MG63 (cell line): ENCODE data around the gene ALDH1L1. TPM values are rescaled to one million over a fixed set of nuclear protein-coding genes. Genes with fewer than 3 reads are reported as not detected.

Experiments
- DNase-seq: peaks from one replicate; pipeline ENCODE4 v3.0.0-alpha.2; 2020
- H3K27me3 ChIP-seq: fragments of 250-450 bp; sonication (Bioruptor Pico); 2 replicates; pipeline ENCODE4 v1.5.1; 2020; ENCODE audit warnings: mild to moderate bottlenecking, moderate library complexity
- H3K36me3 ChIP-seq: fragments of 250-450 bp; sonication (Bioruptor Pico); 2 replicates; pipeline ENCODE4 v1.5.1; 2020; ENCODE audit warnings: mild to moderate bottlenecking, moderate library complexity
- H3K4me3 ChIP-seq: fragments of 250-450 bp; sonication (Bioruptor Pico); 2 replicates; pipeline ENCODE4 v1.5.1; 2020; ENCODE audit warnings: mild to moderate bottlenecking, moderate library complexity
- H3K9me3 ChIP-seq: fragments of 250-450 bp; sonication (Bioruptor Pico); 2 replicates; pipeline ENCODE4 v1.5.1; 2020; ENCODE audit warnings: mild to moderate bottlenecking, moderate library complexity
- total RNA-seq: library from RNA; depleted of rRNA; stranded (reverse); fragments of >200 nt; shearing (Covaris generic); gene quantifications from 2 replicates; pipeline ENCODE4 v1.2.3, GENCODE V29; 2014; ENCODE audit warnings: low replicate concordance

ALDH1L1 gene
- total RNA-seq, 1 experiment from 2014 or later, result not detected

DNA sequence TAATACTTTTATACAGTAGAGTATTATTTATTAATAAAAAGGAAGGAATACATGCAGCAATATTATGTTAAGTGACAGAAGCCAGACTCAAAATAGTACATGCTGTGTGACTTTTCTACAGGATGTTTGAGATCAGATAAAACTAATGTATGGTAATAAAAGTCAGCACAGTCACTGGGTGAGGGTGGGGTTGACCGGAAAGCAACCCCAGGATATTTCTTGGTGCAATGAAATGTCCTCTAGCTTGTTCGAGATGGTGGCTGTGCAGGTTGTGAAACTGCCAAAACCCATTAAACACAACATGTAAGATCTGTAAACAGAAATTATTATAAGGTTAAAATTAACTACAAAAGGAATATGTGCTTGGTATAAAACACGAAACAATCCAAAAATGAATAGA lies 20.8 kb upstream of the ALDH1L1 start:
- H3K9me3 ChIP-seq, result no peaks in the 10 kb centered on the region
- no peaks in the 10 kb centered on the region for H3K27me3 ChIP-seq
- no peak for DNase-seq
- no peaks in the 10 kb centered on the region for H3K36me3 ChIP-seq
- H3K4me3 ChIP-seq, result no peak overlapping the region

DNA sequence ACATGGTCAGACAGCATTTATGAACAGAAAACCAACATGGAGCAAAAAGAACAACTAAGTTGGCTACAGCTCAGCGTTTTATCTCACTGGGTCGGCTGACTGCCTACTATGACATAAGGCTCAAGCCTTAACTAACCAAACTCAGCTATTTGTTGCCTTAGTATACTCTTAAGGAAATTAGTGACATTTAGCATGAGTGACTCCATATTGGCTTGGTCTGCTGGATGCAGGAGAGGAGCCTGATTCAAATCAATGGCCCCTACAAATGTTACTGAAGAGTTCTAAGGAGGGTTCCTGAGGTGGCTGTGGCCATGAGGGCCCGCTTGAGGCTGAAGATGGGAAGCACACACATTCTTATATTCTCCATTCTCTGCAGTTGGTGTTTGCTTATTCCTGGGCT lies 20.1 kb upstream of the ALDH1L1 start:
- H3K27me3 ChIP-seq, result no peaks in the 10 kb centered on the region
- H3K36me3 ChIP-seq, result no peaks in the 10 kb centered on the region
- no peak for DNase-seq
- no peak overlapping the region for H3K4me3 ChIP-seq
- H3K9me3 ChIP-seq, result no peaks in the 10 kb centered on the region

DNA sequence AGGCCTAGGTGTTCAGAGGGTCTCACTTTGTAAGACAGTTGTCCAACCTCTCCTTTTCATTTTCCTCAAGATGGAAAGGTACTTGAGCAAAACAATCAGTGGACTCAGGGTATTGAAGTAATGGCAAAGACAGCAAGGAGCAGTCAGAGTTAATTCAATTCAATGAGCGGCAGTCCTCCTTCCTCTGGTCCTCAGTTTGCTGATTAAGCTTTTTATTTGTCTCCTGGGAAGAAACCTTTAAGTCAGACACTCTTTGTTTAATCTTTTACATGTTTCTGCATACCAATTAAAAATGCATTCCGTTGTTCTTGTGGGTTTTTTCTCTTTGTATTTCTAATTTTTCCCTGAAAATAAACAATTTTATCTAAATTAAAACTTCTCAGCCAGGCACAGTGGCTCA lies 18.9 kb upstream of the ALDH1L1 start:
- DNase-seq, result no peak

DNA sequence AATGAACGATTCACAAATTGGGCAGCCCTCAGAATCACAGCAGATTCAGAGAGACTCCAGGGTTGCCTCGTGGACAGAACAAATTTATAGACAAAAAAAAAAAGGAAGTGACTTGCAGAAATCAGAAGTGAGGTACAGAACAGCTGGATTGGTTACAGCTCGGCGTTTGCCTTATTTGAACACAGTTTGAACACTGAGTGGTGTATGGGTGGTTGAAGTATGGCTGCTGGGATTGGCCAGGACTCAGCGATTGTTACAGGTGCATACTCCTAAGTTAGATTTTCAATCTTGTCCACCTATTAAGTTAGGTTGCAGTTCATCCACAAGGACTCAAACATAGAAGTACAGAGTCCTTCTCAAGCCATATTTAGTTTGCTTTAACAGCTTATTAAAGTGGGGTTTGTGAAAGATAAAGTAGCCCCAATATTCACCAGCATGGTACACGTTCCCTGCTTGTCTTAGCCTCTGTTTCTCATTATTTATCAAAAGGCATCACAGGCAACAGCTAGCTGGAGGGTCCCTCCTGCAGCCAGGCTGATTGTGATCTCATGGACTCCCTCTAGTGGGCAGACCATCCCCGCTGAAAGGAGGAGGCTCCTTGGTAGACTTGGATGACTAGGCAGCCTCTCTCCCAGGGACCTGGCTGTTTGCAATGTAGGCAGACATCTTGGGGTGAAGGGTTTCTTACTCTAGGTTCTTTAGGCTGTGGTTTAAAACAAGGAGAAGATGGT lies 17.6 kb upstream of the ALDH1L1 start:
- H3K27me3 ChIP-seq, result no peaks in the 10 kb centered on the region
- peak; percentile 62 for DNase-seq
- H3K9me3 ChIP-seq, result peaks cover 14% of the 10 kb centered on the region
- H3K36me3 ChIP-seq, result no peaks in the 10 kb centered on the region
- H3K4me3 ChIP-seq, result no peak overlapping the region

More for the DNA sequence above, 18.9 kb upstream of the ALDH1L1 start:
- no peaks in the 10 kb centered on the region for H3K27me3 ChIP-seq
- peaks cover 8% of the 10 kb centered on the region for H3K9me3 ChIP-seq
- H3K4me3 ChIP-seq, result no peak overlapping the region
- no peaks in the 10 kb centered on the region for H3K36me3 ChIP-seq

DNA sequence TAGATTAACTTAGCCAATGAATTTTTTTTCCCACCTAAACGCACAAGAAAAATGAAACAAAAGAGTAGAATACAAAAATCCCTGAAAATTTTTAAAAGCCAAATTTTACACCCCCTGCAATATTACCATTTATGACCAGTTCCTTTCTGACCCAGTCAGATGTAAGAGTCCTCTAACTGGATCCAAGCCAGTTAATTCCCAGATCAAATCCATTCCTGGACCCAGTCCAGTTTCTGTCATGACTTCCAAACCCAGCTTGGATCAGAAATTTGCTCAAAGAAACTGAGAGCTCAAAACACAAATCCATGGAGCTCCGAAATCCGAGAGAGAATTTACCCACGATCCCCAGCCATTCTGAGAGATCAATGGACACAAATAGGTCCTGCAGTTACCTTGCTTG lies 17.0 kb upstream of the ALDH1L1 start:
- no peak for DNase-seq
- no peak overlapping the region for H3K4me3 ChIP-seq
- no peaks in the 10 kb centered on the region for H3K36me3 ChIP-seq
- H3K27me3 ChIP-seq, result no peaks in the 10 kb centered on the region
- peaks cover 14% of the 10 kb centered on the region for H3K9me3 ChIP-seq

DNA sequence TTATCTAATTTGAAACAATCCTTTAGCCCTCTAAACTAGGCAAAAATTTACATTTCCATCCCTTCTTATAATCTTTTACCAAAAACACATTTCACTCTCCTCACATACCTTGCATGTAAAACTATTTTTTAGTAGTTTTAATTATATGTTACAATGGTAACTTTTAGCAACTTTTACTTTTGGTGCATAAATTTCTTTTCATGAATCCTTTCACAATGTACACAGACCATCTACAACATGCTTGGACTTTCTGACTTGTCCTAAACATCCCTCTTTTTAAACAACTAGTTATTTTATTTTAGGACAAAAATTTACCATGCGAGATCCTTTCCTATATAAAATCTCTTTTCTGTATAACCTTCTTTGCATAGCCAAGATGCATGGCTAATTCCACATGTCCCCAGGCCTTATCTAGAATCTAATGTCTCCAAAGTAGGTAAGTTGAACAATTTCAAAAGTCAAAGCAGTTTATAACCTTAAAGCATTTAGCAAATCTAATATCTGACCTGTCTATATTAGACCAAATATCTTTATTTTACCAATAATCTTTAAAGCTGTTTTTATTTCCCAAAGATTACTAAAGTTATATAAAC lies 14.4 kb upstream of the ALDH1L1 start:
- peaks cover 14% of the 10 kb centered on the region for H3K9me3 ChIP-seq
- no peak for DNase-seq
- no peak overlapping the region for H3K4me3 ChIP-seq
- H3K36me3 ChIP-seq, result no peaks in the 10 kb centered on the region
- no peaks in the 10 kb centered on the region for H3K27me3 ChIP-seq

DNA sequence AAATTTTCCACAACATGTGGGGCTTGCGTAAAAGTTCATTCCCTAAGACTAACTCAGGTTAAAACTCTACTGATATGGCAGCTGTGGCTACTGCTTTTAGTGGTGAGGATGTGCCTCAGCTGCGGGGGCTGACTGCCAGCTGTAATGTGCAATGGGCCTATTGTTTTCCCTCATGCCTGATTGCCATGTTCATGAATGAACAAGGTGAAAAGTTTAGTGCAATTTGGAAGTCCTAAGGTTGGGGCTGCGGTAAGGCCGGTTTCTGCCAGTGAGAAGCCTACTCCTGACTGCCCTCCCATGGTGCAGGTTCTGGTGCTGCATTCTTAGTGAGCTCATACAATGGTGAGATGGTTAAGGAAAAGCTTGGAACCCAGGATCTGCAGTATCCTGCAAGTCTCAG lies 10.9 kb upstream of the ALDH1L1 start:
- no peaks in the 10 kb centered on the region for H3K27me3 ChIP-seq
- H3K36me3 ChIP-seq, result no peaks in the 10 kb centered on the region
- no peak for DNase-seq
- H3K9me3 ChIP-seq, result peaks cover 14% of the 10 kb centered on the region
- H3K4me3 ChIP-seq, result no peak overlapping the region

DNA sequence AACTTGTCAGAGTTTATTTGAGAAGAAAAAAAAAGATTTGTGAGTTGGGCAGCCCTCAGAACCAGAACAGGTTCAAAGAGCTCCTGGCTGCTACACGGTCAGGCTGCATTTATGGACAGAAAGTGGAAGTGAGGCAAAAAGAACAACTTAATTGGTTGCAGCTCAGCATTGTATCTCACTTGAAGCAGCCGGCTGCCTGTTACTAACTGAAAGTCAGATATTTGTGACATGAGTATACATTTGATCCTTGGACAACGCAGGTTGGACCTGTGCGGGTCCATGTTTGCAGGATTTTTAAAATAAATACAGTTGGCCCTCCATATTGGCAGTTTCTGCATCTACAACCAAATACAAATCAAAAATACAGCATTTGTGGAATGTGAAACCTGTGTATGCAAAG lies 7.5 kb upstream of the ALDH1L1 start:
- no peaks in the 10 kb centered on the region for H3K36me3 ChIP-seq
- H3K27me3 ChIP-seq, result no peaks in the 10 kb centered on the region
- H3K4me3 ChIP-seq, result no peak overlapping the region
- DNase-seq, result no peak
- H3K9me3 ChIP-seq, result no peaks in the 10 kb centered on the region

DNA sequence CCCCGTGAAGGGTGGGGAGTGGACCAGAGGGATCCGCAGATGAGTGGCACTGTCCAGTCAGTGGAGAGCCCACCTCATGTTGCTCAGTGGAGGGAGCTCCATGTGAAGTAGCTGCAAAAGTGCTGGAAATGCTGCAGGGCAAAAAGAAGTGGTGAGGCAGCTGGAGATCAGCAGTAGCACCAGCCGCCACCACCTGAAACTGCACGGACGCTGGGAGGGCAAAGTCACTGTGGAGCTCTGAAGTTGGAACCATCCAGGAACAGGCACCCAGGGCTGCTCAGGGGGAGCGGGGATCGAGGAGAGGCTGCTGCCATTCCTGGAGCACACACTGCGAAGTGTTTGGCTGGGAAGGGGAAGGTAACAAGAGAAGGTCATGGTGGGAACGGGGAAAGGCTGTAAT lies 6.4 kb upstream of the ALDH1L1 start:
- Histone ChIP-seq H3K36me3 (no peaks in the 10 kb centered on the region), H3K27me3 (no peaks in the 10 kb centered on the region), H3K9me3 (no peaks in the 10 kb centered on the region), H3K4me3 (no peak overlapping the region)
- no peak for DNase-seq

DNA sequence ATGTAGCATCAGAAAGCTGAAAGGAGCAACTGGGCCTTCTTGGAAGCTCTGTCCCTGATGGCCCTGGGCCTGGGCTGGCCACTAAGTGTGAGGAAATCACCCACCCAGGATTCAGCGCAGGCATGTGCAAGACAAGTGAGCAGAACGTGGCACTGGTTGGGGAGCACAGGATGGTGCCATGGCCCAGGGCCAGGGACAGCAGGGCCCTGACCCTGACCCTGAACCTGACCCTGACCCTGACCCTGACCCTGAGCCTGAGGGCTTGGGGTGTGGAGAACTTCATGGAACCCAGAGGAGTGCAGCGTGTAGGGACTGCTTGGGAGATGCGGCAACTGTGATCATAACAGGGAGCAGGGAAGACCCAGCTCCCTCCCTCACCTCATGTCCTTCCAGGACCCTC lies 5.9 kb upstream of the ALDH1L1 start:
- Histone ChIP-seq H3K27me3 (no peaks in the 10 kb centered on the region), H3K4me3 (no peak overlapping the region)
- DNase-seq, result no peak

DNA sequence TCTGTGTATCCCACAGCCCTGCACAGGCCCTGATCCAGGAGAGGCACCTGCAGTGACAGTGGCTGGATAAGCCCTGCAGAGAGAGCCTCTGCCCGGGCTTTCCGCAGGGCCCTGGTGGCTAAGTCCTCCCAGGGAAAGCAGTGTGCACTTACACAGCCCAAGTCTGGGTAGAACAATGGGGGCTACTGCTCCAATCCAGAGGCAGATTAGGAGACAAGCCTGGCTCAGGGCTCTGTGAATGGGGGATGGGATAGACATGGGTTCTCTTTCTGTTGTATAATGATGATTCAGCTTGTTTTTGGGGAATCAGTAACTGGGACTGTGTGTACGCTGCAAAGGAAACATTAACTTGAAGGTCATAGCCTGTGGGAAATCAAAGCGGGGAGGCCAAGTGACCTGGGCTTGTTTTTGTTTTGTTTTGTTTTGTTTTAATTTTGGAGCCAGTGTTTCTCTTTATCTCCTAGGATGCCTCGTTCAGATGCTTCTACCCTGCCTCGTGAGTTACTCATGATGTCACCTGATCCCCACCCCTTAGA lies 4.1 kb upstream of the ALDH1L1 start:
- H3K36me3 ChIP-seq, result no peaks in the 10 kb centered on the region
- DNase-seq, result no peak
- H3K4me3 ChIP-seq, result no peak overlapping the region
- H3K9me3 ChIP-seq, result no peaks in the 10 kb centered on the region
- H3K27me3 ChIP-seq, result no peaks in the 10 kb centered on the region

More for the DNA sequence above, 5.9 kb upstream of the ALDH1L1 start:
- no peaks in the 10 kb centered on the region for H3K36me3 ChIP-seq
- no peaks in the 10 kb centered on the region for H3K9me3 ChIP-seq

DNA sequence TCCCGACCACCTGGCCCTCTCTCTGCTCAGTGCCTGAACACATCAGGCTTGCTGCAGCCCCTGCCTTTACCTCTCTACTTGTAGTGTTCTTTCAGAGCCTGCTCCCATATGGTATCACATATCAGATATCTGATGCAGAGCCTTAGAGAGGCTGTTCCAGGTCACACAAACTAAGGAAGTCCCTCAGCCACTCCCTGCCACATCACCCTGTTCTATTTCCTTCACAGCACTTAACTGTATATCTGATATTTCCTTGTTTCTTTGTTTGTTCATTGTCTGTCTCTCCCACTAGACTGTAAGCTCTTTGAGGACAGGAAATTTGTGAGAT lies 976 bp upstream of the ALDH1L1 start:
- no peak for DNase-seq
- no peak overlapping the region; the same call in 1 of the 2 replicates for H3K4me3 ChIP-seq

DNA sequence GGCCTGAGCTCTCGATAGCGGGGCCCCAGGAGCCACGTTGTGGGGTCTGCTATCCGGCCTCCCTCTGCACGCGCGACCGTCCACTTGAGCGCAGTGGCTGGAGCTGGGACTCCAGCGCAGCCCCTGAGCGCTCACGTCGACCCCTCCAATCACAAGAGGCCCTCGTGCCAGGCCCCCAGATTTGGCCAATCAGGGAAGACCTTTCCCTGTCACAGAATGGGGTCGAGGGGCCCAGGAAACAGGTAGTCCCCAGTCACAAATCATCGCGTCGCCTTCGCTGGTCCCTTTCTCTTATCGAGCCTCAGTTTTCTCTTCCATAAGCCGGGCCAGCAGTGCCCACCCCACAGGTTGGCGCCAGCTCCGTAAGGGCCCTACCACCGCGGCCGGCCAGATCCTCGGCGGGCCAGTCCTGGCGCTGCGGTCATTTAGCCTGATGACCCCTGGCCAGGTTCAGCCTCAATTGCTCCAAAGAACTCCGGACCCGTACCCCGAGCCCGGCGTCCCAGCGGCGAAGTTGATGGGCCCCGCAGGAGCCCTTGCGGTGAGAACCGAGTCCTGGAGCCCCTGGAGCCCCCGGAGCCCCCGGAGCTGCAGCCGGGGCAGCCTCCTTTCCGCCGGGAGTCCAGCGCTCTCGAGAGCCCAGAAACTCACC lies 435 bp downstream of the ALDH1L1 start:
- no peak for DNase-seq
- H3K36me3 ChIP-seq, result no peaks in the 10 kb centered on the region
- H3K27me3 ChIP-seq, result no peaks in the 10 kb centered on the region
- no peaks in the 10 kb centered on the region for H3K9me3 ChIP-seq
- H3K4me3 ChIP-seq, result peak overlapping the region; percentile 40

More for the DNA sequence above, 976 bp upstream of the ALDH1L1 start:
- no peaks in the 10 kb centered on the region for H3K27me3 ChIP-seq
- H3K9me3 ChIP-seq, result no peaks in the 10 kb centered on the region
- no peaks in the 10 kb centered on the region for H3K36me3 ChIP-seq

DNA sequence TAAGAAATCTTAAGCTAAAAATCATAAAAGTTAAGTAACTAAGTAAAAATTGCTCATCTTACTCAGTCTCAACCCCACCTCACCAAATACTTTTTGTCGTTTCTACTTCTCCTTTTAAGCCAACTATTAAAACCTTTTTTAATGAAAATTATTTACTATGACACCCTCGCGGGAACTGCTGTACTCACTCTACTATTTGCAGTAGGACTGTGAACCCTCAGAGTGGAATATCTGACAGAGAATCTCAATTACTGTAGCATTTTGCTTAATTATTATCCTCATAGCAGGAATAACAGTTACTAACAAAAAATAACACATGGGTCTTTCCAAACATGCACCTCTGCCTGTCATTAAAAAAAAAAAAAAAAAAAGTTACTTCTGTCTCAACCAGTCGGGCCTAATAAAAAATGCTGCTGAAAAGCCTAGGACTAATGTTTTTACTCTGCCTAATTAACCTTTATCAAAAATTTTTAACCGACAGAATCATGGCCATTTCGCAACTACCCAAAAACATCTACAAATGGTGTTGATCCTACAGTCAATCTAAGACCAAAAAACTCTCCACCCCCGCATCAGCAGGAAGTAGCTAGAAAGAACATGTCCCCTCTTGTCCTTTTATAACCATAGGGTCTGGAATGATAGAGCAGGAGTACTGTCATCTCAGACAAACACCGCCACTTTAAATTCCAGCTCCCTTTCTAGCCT lies 10.2 kb downstream of the ALDH1L1 start:
- Histone ChIP-seq H3K27me3 (peaks cover 35% of the 10 kb centered on the region), H3K36me3 (no peaks in the 10 kb centered on the region), H3K4me3 (no peak overlapping the region), H3K9me3 (no peaks in the 10 kb centered on the region)
- DNase-seq, result no peak

DNA sequence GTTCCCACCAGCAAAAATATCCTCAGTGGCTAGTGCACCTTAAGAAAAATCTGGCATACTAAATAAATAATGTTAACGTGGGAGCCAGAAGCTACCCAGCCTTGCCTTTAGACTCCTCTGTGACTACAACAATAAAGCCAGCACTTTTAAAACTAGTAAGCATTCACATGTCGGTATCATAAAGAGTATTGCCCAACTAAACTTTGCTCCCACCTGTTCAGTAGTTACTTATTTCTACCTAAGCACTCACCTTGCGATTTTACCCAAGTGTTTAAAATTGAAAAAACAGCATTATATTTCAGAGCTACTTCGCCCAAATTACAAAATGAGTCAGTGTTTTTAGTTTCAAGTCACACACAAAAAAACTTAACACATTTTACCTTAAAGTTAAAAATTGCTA lies 12.8 kb downstream of the ALDH1L1 start:
- Histone ChIP-seq H3K9me3 (no peaks in the 10 kb centered on the region; the same call in none of the 2 replicates), H3K36me3 (no peaks in the 10 kb centered on the region), H3K27me3 (peaks cover 49% of the 10 kb centered on the region), H3K4me3 (no peak overlapping the region)
- DNase-seq, result no peak

DNA sequence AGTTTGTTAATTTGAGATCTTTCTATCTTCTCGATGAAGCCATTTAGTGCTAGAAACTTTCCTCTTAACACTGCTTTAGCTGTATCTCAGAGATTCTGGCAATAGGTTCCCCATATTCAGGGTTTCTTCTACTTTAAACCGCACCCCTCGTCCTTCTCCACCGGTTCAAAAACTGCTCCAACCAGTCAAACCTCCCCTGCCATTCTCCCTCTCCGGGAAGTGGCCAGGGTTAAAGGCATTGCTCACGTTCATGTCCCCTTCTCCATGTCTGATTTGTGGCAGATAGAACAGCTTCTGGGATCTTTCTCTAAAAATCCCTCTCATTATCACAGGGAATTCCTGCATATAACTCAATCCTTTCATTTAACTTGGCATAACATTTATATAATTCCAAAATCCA lies 14.4 kb downstream of the ALDH1L1 start:
- Histone ChIP-seq H3K27me3 (peaks cover 58% of the 10 kb centered on the region), H3K36me3 (no peaks in the 10 kb centered on the region), H3K9me3 (no peaks in the 10 kb centered on the region; the same call in none of the 2 replicates), H3K4me3 (no peak overlapping the region)
- no peak for DNase-seq

DNA sequence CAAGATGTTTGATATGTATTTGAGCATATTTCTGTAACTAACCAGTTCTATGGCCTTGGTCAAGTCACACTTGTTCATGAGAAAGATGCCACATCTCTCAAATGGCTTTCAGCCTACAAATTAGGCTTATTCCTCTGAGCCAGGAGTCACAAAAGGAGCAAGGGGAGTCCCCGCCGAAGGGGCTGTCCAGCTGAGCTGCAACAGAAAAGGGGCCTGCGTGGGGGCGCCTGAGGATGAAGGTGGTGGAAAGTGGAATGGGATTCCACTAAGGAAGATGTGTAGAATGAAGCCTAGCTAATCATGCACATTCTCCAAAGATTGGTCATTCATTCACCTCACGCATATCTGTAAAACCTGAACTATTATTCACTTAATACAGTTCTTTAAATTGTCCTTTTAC lies 19.1 kb downstream of the ALDH1L1 start:
- Histone ChIP-seq H3K4me3 (no peak overlapping the region), H3K36me3 (no peaks in the 10 kb centered on the region), H3K9me3 (no peaks in the 10 kb centered on the region; the same call in none of the 2 replicates), H3K27me3 (peaks cover 38% of the 10 kb centered on the region)
- no peak for DNase-seq
